ENCODE data around the gene CDC25C.

The CDC25C gene

GRCh38 chr5:138331449-138332368, at the start of gene CDC25C:
Gene CDC25C, minus strand, starts transcription at chr5:138331804. Its CDS starts 624 bp downstream, at chr5:138331180.
- DNase-seq = peak; percentile 98

GRCh38 chr5:138372653-138373052, 41.0 kb upstream of the CDC25C start:
- DNase-seq = no peak

GRCh38 chr5:138372225-138372624, 40.6 kb upstream of the CDC25C start:
- peak; percentile 16 for DNase-seq

GRCh38 chr5:138371454-138371853, 39.9 kb upstream of the CDC25C start:
- DNase-seq = no peak

- DNase-seq = no peak
Observed at GRCh38 chr5:138370537-138370936, 38.9 kb upstream of the CDC25C start.

- DNase-seq = no peak
Observed at GRCh38 chr5:138369706-138370105, 38.1 kb upstream of the CDC25C start.

GRCh38 chr5:138369261-138369660, 37.7 kb upstream of the CDC25C start:
- DNase-seq = no peak

- DNase-seq = no peak
Observed at GRCh38 chr5:138366632-138367382, 35.2 kb upstream of the CDC25C start.

- DNase-seq = no peak
Observed at GRCh38 chr5:138364576-138364975, 33.0 kb upstream of the CDC25C start.

- DNase-seq = no peak
Observed at GRCh38 chr5:138360941-138361452, 29.4 kb upstream of the CDC25C start.

- DNase-seq = no peak
Observed at GRCh38 chr5:138359621-138360020, 28.0 kb upstream of the CDC25C start.

GRCh38 chr5:138354926-138355378, 23.3 kb upstream of the CDC25C start:
- DNase-seq = peak; percentile 85

GRCh38 chr5:138354387-138354786, 22.8 kb upstream of the CDC25C start:
- DNase-seq = no peak

GRCh38 chr5:138353560-138354080, 22.0 kb upstream of the CDC25C start:
- peak; percentile 38 for DNase-seq

GRCh38 chr5:138352722-138353559, 21.3 kb upstream of the CDC25C start:
- DNase-seq = peak; percentile 66

- DNase-seq = peak; percentile 93
Observed at GRCh38 chr5:138352071-138352721, 20.6 kb upstream of the CDC25C start, which contains the start of gene KDM3B. Gene KDM3B, plus strand, starts transcription at chr5:138352685. Its CDS starts 111 bp downstream, at chr5:138352796.

GRCh38 chr5:138351517-138351916, 19.9 kb upstream of the CDC25C start:
- no peak for DNase-seq

- DNase-seq = no peak
Observed at GRCh38 chr5:138351056-138351455, 19.5 kb upstream of the CDC25C start.

GRCh38 chr5:138350563-138350890, 18.9 kb upstream of the CDC25C start:
- DNase-seq = no peak

GRCh38 chr5:138349852-138350562, 18.4 kb upstream of the CDC25C start:
- DNase-seq = no peak

GRCh38 chr5:138346889-138347288, 15.3 kb upstream of the CDC25C start:
- no peak for DNase-seq
